HG03159 (cell line): ENCODE results near the gene TUSC7.

Experiments
- ATAC-seq: cut with Tn5 transposase; IDR thresholded peaks from one replicate; pipeline ENCODE4 v1.9.1; 2021; ENCODE audit warnings: mild to moderate bottlenecking, moderate library complexity; ENCODE audit not compliant: unreplicated experiment

TUSC7 gene

GRCh38 chr3:116709479-116709878 is at the start of gene TUSC7:
TUSC7 (plus strand) TSS chr3:116709779.
- no peak for ATAC-seq

- no peak for ATAC-seq
Measured at GRCh38 chr3:116661196-116661595, 48.4 kb upstream of the TUSC7 start.

GRCh38 chr3:116663161-116664110 is 46.1 kb upstream of the TUSC7 start:
- ATAC-seq: no peak

GRCh38 chr3:116667324-116667723 is 42.3 kb upstream of the TUSC7 start:
- no peak for ATAC-seq

GRCh38 chr3:116667791-116668190 is 41.8 kb upstream of the TUSC7 start:
- ATAC-seq: no peak

- no peak for ATAC-seq
Measured at GRCh38 chr3:116669576-116669975, 40.0 kb upstream of the TUSC7 start.

- no peak for ATAC-seq
Measured at GRCh38 chr3:116671151-116671550, 38.4 kb upstream of the TUSC7 start.

- ATAC-seq: no peak
Measured at GRCh38 chr3:116678853-116679252, 30.7 kb upstream of the TUSC7 start.

GRCh38 chr3:116691041-116691440 is 18.5 kb upstream of the TUSC7 start:
- no peak for ATAC-seq

GRCh38 chr3:116701070-116701469 is 8.5 kb upstream of the TUSC7 start:
- ATAC-seq: no peak

GRCh38 chr3:116702334-116702733 is 7.2 kb upstream of the TUSC7 start:
- ATAC-seq: no peak

- no peak for ATAC-seq
Measured at GRCh38 chr3:116707531-116707930, 2.0 kb upstream of the TUSC7 start.

GRCh38 chr3:116716490-116716889 is 6.9 kb downstream of the TUSC7 start:
- ATAC-seq: no peak

- ATAC-seq: no peak
Measured at GRCh38 chr3:116717566-116717965, 8.0 kb downstream of the TUSC7 start.

- ATAC-seq: no peak
Measured at GRCh38 chr3:116728454-116728853, 18.9 kb downstream of the TUSC7 start.

- ATAC-seq: no peak
Measured at GRCh38 chr3:116734243-116734642, 24.7 kb downstream of the TUSC7 start.

- ATAC-seq: no peak
Measured at GRCh38 chr3:116739678-116740077, 30.1 kb downstream of the TUSC7 start.

GRCh38 chr3:116740293-116740692 is 30.7 kb downstream of the TUSC7 start:
- ATAC-seq: no peak

GRCh38 chr3:116741467-116741866 is 31.9 kb downstream of the TUSC7 start:
- no peak for ATAC-seq

GRCh38 chr3:116743062-116743461 is 33.5 kb downstream of the TUSC7 start:
- no peak for ATAC-seq

- no peak for ATAC-seq
Measured at GRCh38 chr3:116749388-116749787, 39.8 kb downstream of the TUSC7 start.

- ATAC-seq: no peak
Measured at GRCh38 chr3:116757315-116757714, 47.7 kb downstream of the TUSC7 start.

GRCh38 chr3:116759316-116759715 is 49.7 kb downstream of the TUSC7 start:
- no peak for ATAC-seq
